ENCODE data around the gene SOX9.
"Not testable (repeated sequence)": the region's sequence is repeated elsewhere in the genome, so short reads cannot be mapped to it uniquely, and the experiment has no call there.

The SOX9 gene

GRCh38 chr17:72128039-72128438 is 7.2 kb downstream of the SOX9 start:
- DNase-seq = no peak

GRCh38 chr17:72134608-72135394 is 14.0 kb downstream of the SOX9 start:
- DNase-seq = peak; percentile 4

DNA sequence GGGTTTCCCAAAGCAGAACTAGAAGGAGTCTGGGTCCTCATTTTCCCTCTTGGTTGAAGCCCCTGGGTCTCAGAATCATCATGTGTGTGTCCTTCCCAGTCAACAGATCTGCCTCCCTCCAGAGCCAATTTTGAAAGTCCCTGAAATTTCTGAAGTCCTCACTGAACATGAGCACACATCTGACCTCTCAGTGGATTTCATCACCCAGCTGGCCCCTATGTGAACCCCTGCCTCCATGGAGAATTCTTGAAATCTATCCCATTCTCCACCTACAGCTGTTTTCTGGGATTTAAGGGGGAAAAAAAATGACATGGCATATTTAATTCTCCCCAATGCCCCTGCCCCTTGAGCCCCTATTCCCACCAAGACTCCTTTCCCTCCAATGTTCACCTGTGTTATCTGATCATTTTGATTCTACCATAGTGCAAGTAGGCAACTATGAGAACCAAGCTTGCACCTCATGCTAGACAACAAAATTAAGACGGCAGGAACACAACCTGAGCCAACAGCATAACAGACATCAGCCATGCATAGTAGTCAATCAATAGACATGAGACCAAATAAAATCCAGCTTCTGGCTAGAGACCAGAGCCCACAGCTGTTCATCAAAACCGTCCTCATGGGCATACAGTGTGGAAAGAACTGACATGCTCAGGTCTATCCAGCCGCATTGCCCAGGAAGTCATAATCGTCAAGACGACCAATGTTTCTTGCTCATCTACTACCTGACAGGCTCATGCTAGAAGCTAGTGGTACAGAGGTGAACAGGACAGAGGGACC is 14.9 kb downstream of the SOX9 start:
- DNase-seq = no peak

DNA sequence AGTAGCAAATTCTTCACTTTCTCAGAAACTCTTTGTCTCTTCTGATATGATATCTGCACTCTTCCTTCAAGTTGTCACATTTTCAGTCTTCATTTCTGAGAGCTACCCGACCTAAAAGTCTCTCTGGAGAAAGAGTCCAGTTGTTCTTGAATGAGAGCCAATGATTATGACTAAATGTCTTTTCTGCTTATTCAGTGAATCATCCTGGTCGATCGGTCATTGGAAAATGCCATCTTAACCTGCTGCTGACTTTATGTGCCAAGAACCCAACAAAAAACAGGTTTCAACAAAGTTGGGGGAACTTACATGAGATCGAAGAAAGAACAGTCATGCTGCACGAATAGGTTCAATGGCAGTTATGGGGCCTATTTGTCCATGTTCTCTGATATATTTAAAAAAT is 15.9 kb downstream of the SOX9 start:
- no peak for DNase-seq

DNA sequence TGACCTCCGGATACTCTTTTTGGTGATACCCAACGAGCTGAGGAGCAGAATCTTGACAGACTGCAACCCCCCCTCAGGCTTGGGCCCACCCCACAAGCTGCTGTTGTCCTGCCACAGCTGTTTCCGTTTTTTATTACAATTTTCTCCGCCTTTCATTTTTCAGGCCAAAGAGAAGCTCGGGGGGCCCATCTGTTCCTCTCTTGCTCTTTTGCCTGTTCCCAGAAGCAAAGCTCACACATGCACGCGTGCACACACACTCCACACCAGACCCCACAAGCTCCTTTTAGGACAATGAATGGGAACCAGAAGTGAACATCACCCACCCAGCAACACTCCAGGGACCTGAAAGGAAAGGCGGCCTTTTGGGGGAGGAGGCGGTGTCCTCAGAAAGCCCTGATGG is 16.3 kb downstream of the SOX9 start:
- DNase-seq = no peak

- no peak for DNase-seq
These were observed 18.4 kb downstream of the SOX9 start for GRCh38 chr17:72139212-72139611.

- no peak for DNase-seq
These were observed 20.5 kb downstream of the SOX9 start for GRCh38 chr17:72141336-72141735.

GRCh38 chr17:72142097-72142496 is 21.3 kb downstream of the SOX9 start:
- DNase-seq = not testable (repeated sequence)

DNA sequence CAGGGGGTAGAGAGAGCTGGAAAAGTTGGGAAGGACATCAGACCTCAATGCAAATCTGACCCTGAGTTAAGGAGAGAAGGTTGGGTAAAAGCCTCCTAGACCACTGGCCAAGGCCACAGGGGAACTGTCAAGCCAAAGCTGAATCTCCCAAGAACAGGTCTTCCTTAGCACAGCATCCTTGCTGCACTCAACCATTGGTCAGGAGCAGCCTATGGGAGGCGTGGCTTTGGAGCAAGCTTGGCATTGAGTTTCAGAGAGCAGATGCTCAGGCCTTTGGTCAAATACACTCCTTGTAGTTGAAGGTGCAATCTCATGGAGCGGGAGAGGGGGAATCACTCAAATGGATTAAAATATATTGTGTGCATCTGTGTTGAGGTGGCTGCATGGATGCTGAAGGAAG is 21.8 kb downstream of the SOX9 start:
- no peak for DNase-seq

GRCh38 chr17:72143245-72143644 is 22.4 kb downstream of the SOX9 start:
- DNase-seq = no peak

DNA sequence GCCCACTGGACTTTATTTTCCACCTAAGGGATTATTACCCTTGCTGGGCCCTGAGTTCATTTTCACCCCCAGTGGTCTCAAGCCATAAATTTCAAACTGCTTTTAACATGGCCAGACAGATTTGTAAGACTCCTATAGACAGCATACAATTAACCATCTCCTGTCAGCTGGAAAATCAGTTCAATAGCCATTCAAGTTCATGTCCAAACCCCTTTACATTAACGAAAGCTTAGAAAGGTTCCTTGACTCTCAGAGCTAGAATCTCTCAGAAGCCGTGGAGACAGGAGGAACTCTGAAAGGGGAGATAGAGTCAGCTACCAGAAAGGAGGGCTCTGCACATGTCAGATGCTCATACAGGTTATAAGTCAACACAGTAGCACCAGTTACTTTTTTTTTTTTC is 23.3 kb downstream of the SOX9 start:
- DNase-seq = no peak

DNA sequence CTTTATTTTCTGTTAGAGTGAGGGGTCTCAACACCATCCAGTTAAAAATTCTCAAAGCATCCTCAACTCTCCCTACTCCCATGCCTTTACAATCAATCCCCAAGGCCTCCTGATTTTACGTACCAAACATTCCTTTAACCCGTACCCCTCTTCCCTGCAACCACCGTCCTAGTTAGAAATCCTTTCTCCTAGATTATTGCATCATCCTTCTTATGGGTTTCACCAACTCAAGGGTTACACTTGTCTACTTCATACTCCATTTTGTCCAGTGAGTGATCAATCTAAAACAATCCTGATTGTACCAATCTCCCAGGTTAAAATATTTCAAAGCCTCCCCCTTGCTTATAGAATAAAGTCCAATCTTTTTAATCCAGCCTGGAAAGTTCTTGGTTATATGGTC is 24.7 kb downstream of the SOX9 start:
- no peak for DNase-seq

- no peak for DNase-seq
These were observed 25.1 kb downstream of the SOX9 start for GRCh38 chr17:72145962-72146361.

DNA sequence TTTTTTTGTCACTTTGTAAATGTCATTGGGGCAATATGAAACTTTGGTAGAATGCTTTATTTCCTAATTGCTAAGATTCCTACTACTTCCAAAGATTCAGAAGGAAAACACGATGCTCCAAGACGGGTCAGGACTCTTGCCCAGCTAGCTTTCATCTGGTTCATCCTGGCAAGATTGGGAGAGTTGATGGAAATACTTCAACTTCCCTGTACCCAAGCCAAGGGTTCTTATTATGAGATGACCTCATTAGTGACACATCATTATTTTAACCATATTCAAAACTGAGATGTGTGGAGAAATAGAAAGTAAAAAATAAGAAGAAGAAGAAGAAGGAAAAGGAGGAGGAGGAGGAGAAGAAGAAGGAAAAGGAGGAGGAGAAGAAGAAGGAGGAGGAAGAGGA is 25.6 kb downstream of the SOX9 start:
- DNase-seq = no peak

- no peak for DNase-seq
These were observed 30.0 kb downstream of the SOX9 start for GRCh38 chr17:72150632-72151460.

- DNase-seq = no peak
These were observed 31.0 kb downstream of the SOX9 start for GRCh38 chr17:72151565-72152386.

- no peak for DNase-seq
These were observed 31.6 kb downstream of the SOX9 start for GRCh38 chr17:72152387-72152929.

- DNase-seq = no peak
These were observed 38.4 kb downstream of the SOX9 start for GRCh38 chr17:72158895-72159885.

GRCh38 chr17:72162569-72162968 is 41.7 kb downstream of the SOX9 start:
- DNase-seq = no peak

DNA sequence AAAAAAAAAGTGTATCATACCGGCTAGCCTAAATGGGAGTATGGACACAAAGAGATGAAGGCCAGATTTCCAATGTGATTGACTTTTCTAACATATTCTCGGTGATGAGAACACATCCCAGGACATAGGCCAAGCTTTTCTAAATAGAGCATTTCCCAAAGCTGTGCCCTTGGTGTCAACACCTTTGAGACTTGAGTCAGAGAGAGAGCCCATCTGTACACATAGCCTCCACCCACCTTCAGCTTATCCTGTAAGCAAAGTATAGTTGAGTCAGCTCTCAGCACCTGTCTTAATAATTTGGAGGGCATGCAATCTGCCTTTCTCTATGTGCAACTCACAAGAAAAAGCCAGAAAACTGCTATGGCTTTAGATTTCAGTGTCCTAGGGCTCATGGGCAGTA is 42.7 kb downstream of the SOX9 start:
- DNase-seq = no peak

GRCh38 chr17:72164158-72164739 is 43.4 kb downstream of the SOX9 start:
- no peak for DNase-seq
